Ishikawa (cell line): Measurements from ENCODE around the gene METTL27.

ENCODE experiments used
- CEBPB ChIP-seq: IDR thresholded peaks from 2 replicates; pipeline ENCODE4 v1.6.1; 2012
- CREB1 ChIP-seq: IDR thresholded peaks from 2 replicates; pipeline ENCODE4 v1.6.1; 2012; ENCODE audit warnings: low read depth
- EGR1 ChIP-seq: IDR thresholded peaks from 2 replicates; pipeline ENCODE4 v1.6.1; 2012
- EP300 ChIP-seq: IDR thresholded peaks from 2 replicates; pipeline ENCODE4 v1.6.1; 2012; ENCODE audit warnings: borderline replicate concordance
- FOXM1 ChIP-seq: IDR thresholded peaks from 2 replicates; pipeline ENCODE4 v1.6.1; 2012; ENCODE audit warnings: low read depth, borderline replicate concordance
- MAX ChIP-seq: IDR thresholded peaks from 2 replicates; pipeline ENCODE4 v1.6.1; 2012
- NFIC ChIP-seq: IDR thresholded peaks from 2 replicates; pipeline ENCODE4 v1.6.1; 2012
- RAD21 ChIP-seq: IDR thresholded peaks from 2 replicates; pipeline ENCODE4 v1.6.1; 2012; ENCODE audit warnings: low read depth
- REST ChIP-seq: IDR thresholded peaks from 2 replicates; pipeline ENCODE4 v1.6.1; 2012; ENCODE audit warnings: low read depth, mild to moderate bottlenecking
- TAF1 ChIP-seq: IDR thresholded peaks from 2 replicates; pipeline ENCODE4 v1.6.1; 2012; ENCODE audit warnings: low read depth, mild to moderate bottlenecking
- TCF12 ChIP-seq: IDR thresholded peaks from 2 replicates; pipeline ENCODE4 v1.6.1; 2012; ENCODE audit warnings: low read depth
- TEAD4 ChIP-seq: IDR thresholded peaks from 2 replicates; pipeline ENCODE4 v1.6.1; 2012
- USF1 ChIP-seq: IDR thresholded peaks from 2 replicates; pipeline ENCODE4 v1.6.1; 2012
- YY1 ChIP-seq: IDR thresholded peaks from 2 replicates; pipeline ENCODE4 v1.6.1; 2012; ENCODE audit warnings: low read depth
- ZBTB7A ChIP-seq: IDR thresholded peaks from 2 replicates; pipeline ENCODE4 v1.6.1; 2012; ENCODE audit warnings: low read depth

METTL27 gene

GRCh38 chr7:73844131-73844547 lies 1.8 kb upstream of the METTL27 start:
- no peak for TF ChIP-seq CEBPB

GRCh38 chr7:73841689-73842066 lies 638 bp downstream of the METTL27 start:
- no peak for TF ChIP-seq CREB1

GRCh38 chr7:73840715-73841379 lies 1.5 kb downstream of the METTL27 start:
- no peak for TF ChIP-seq RAD21
- TF ChIP-seq EP300 = no peak

GRCh38 chr7:73839743-73840714 lies 2.3 kb downstream of the METTL27 start:
- no peak for TF ChIP-seq YY1
- no peak for TF ChIP-seq RAD21
- no peak for TF ChIP-seq USF1
- no peak for TF ChIP-seq EP300
- TF ChIP-seq CREB1 = no peak
- no peak for TF ChIP-seq ZBTB7A
- TF ChIP-seq EGR1 = no peak

- TF ChIP-seq EP300 (no peak), NFIC (no peak), EGR1 (no peak), CREB1 (no peak), REST (no peak), FOXM1 (no peak), MAX (no peak), CEBPB (no peak), YY1 (no peak), USF1 (no peak), TAF1 (no peak)
Measured at GRCh38 chr7:73839290-73839689, 3.0 kb downstream of the METTL27 start.

- no peak for TF ChIP-seq ZBTB7A
- TF ChIP-seq USF1 = no peak
- TF ChIP-seq EP300 = no peak
- TF ChIP-seq REST = no peak
- TF ChIP-seq CEBPB = no peak
- TF ChIP-seq FOXM1 = no peak
- TF ChIP-seq MAX = no peak
- TF ChIP-seq CREB1 = no peak
- no peak for TF ChIP-seq EGR1
- no peak for TF ChIP-seq NFIC
- no peak for TF ChIP-seq TEAD4
- TF ChIP-seq RAD21 = no peak
- TF ChIP-seq YY1 = no peak
- TF ChIP-seq TAF1 = no peak
- TF ChIP-seq TCF12 = no peak
Measured at GRCh38 chr7:73838642-73839041, 3.7 kb downstream of the METTL27 start.
